Lung (tissue), 12 donors: ENCODE results near the gene CLASP1. TPM values are rescaled to one million over a fixed set of nuclear protein-coding genes. Genes with fewer than 3 reads are reported as not detected.

Experiments
- ATAC-seq: fragments of 200-7000 bp; cut with Tn5 transposase; one replicate; pipeline ENCODE4 v1.9.1; 2020; ENCODE audit warnings: moderate number of reproducible peaks; ENCODE audit not compliant: insufficient read depth, low FRiP score
- DNase-seq, 3 donors: peaks; one replicate each; pipeline ENCODE4 v3.0.0-alpha.2; 2013 to 2017
- H3K27ac ChIP-seq, 2 donors: one replicate each; pipeline ENCODE4 v1.5.1; 2013; ENCODE audit warnings: mild to moderate bottlenecking in 2 of 2, moderate library complexity in 2 of 2, control low read depth in 1 of 2, inconsistent platforms in 1 of 2, low read depth in 1 of 2, low read length in 1 of 2
- H3K27me3 ChIP-seq, 3 donors: one replicate each; pipeline ENCODE4 v1.5.1; 2013; ENCODE audit warnings: low read length in 2 of 3; ENCODE audit not compliant: control insufficient read depth in 3 of 3, insufficient read depth in 3 of 3
- H3K36me3 ChIP-seq, 4 donors: one replicate each; pipeline ENCODE4 v1.5.1; 2013; ENCODE audit warnings: low read length in 4 of 4, mild to moderate bottlenecking in 1 of 4, moderate library complexity in 1 of 4; ENCODE audit not compliant: control insufficient read depth in 4 of 4, insufficient read depth in 4 of 4
- H3K4me1 ChIP-seq, 5 donors: one replicate each; pipeline ENCODE4 v1.5.1; 2013; ENCODE audit warnings: low read length in 5 of 5, mild to moderate bottlenecking in 2 of 5, moderate library complexity in 1 of 5; ENCODE audit not compliant: control insufficient read depth in 5 of 5, insufficient read depth in 5 of 5
- H3K4me3 ChIP-seq: one replicate; pipeline ENCODE4 v1.5.1; 2013; ENCODE audit warnings: mild to moderate bottlenecking, control low read depth, moderate library complexity
- H3K9ac ChIP-seq, 2 donors: one replicate each; pipeline ENCODE4 v1.5.1; 2013; ENCODE audit warnings: low read length in 2 of 2, control low read depth in 1 of 2; ENCODE audit not compliant: insufficient read depth in 1 of 2
- H3K9me3 ChIP-seq, 4 donors: one replicate each; pipeline ENCODE4 v1.5.1; 2013; ENCODE audit warnings: low read length in 3 of 4, mild to moderate bottlenecking in 1 of 4, moderate library complexity in 1 of 4; ENCODE audit not compliant: control insufficient read depth in 4 of 4, insufficient read depth in 3 of 4
- CTCF ChIP-seq: IDR thresholded peaks from 2 replicates; pipeline ENCODE4 v1.5.1; 2012; ENCODE audit warnings: mild to moderate bottlenecking; ENCODE audit errors: control extremely low read depth, extremely low read depth
- WGBS, 2 donors: extraction: QIAGEN DNeasy Blood & Tissue Kit; methylation state at CpG; one replicate each; pipeline ENCODE4 v1.1.7; 2013; 5-methylcytosine and 5-hydroxymethylcytosine counted together
- polyA plus RNA-seq, 2 donors: library from polyadenylated mRNA; stranded (reverse); fragments of 200-250 nt; gene quantifications; one replicate each; pipeline ENCODE4 v1.2.1, GENCODE V29; 2013
- total RNA-seq, 2 donors: library from RNA; depleted of rRNA in 1 of 2; stranded (reverse); fragments of >200 nt in 1 of 2; gene quantifications; one replicate each; pipeline ENCODE4 v1.2.1, GENCODE V29; 2014 to 2021
- donor health status: control.
- donor health status: control.
- donor health status: Bipolar disorder and iron deficiency.
- donor health status: healthy.
- donor health status: DM: yes; HTN: yes; CAD: no.

The CLASP1 gene
- total and polyA plus RNA-seq, 4 donors, result 7.4 to 128 (median 30.6) TPM

GRCh38 chr2:121524685-121525425 is 124.4 kb downstream of the CLASP1 start:
- peak in 1 of 3 donors; percentile 32 for DNase-seq
- TF ChIP-seq CTCF, result no peak
- no peak for ATAC-seq
- WGBS, 2 donors, result 79 to 91% methylated on average over 9 of the region's 9 CpGs
- H3K36me3 ChIP-seq, result peaks cover 0 to 29% (median 22%) of the 10 kb centered on the region in 4 donors
- peak overlapping the region in 1 of 2 donors; percentile 0 for H3K27ac ChIP-seq
- peaks cover 3 to 22% (median 11%) of the 10 kb centered on the region in 5 donors for H3K4me1 ChIP-seq
- H3K9ac ChIP-seq, result no peak overlapping the region
- no peak overlapping the region for H3K4me3 ChIP-seq
- H3K27me3 ChIP-seq, result no peaks in the 10 kb centered on the region
- no peaks in the 10 kb centered on the region for H3K9me3 ChIP-seq

GRCh38 chr2:121521359-121521758 is 127.9 kb downstream of the CLASP1 start:
- Histone ChIP-seq H3K4me3 (no peak overlapping the region), H3K9me3 (no peaks in the 10 kb centered on the region), H3K4me1 (peaks cover 0 to 11% (median 0%) of the 10 kb centered on the region in 5 donors), H3K9ac (no peak overlapping the region), H3K36me3 (peaks cover 0 to 46% (median 22%) of the 10 kb centered on the region in 4 donors), H3K27me3 (no peaks in the 10 kb centered on the region), H3K27ac (no peak overlapping the region)
- ATAC-seq (no peak), DNase-seq (no peak)
- WGBS, 2 donors, result 93 to 94% methylated on average over 10 of the region's 10 CpGs
- TF ChIP-seq CTCF, result no peak

- peaks cover 0 to 11% (median 0%) of the 10 kb centered on the region in 5 donors for H3K4me1 ChIP-seq
- WGBS, 2 donors, result 90 to 91% methylated on average over 3 of the region's 3 CpGs
- no peak overlapping the region for H3K9ac ChIP-seq
These were observed 128.6 kb downstream of the CLASP1 start for GRCh38 chr2:121520641-121520994.

More at GRCh38 chr2:121520641-121520994, 128.6 kb downstream of the CLASP1 start:
- no peak overlapping the region for H3K27ac ChIP-seq
- H3K36me3 ChIP-seq, result peaks cover 0 to 46% (median 23%) of the 10 kb centered on the region in 4 donors
- H3K4me3 ChIP-seq, result no peak overlapping the region
- DNase-seq (no peak), ATAC-seq (no peak)
- no peaks in the 10 kb centered on the region for H3K9me3 ChIP-seq
- H3K27me3 ChIP-seq, result no peaks in the 10 kb centered on the region
- TF ChIP-seq CTCF, result no peak
